ENCODE measurements around the gene CAVIN3.
"Not testable (repeated sequence)": the region's sequence is repeated elsewhere in the genome, so short reads cannot be mapped to it uniquely, and the experiment has no call there.

CAVIN3 gene

GRCh38 chr11:6284250-6284649 lies 36.1 kb downstream of the CAVIN3 start:
- DNase-seq (ENCODE audit: low spot score), result no peak
- in situ Hi-C loops (cut with MboI; ENCODE audit: low pct_unique_long_range_greater_than_20kb, low sequenced_read_pairs, unreplicated experiment), result no loop called here
- TF ChIP-seq CTCF (IDR thresholded peaks at IDR 0.05; ENCODE audit: extremely low read depth, insufficient read depth, missing control alignments), result no peak

GRCh38 chr11:6283453-6284023 lies 36.8 kb downstream of the CAVIN3 start:
- in situ Hi-C loops (cut with MboI; ENCODE audit: low pct_unique_long_range_greater_than_20kb, low sequenced_read_pairs, unreplicated experiment), result no loop called here
- no peak for TF ChIP-seq CTCF (IDR thresholded peaks at IDR 0.05; ENCODE audit: extremely low read depth, insufficient read depth, missing control alignments)
- DNase-seq (ENCODE audit: low spot score), result no peak

GRCh38 chr11:6280809-6281208 lies 39.5 kb downstream of the CAVIN3 start:
- DNase-seq (ENCODE audit: low spot score); in situ Hi-C loops (cut with MboI; ENCODE audit: low pct_unique_long_range_greater_than_20kb, low sequenced_read_pairs, unreplicated experiment): not testable (repeated sequence)

- no peak for TF ChIP-seq CTCF (IDR thresholded peaks at IDR 0.05; ENCODE audit: extremely low read depth, insufficient read depth, missing control alignments)
- DNase-seq (ENCODE audit: low spot score), result no peak
- in situ Hi-C loops (cut with MboI; ENCODE audit: low pct_unique_long_range_greater_than_20kb, low sequenced_read_pairs, unreplicated experiment), result no loop called here
Measured at GRCh38 chr11:6273188-6273587, 47.1 kb downstream of the CAVIN3 start.

- DNase-seq (ENCODE audit: low spot score), result no peak
- no peak for TF ChIP-seq CTCF (IDR thresholded peaks at IDR 0.05; ENCODE audit: extremely low read depth, insufficient read depth, missing control alignments)
- in situ Hi-C loops (cut with MboI; ENCODE audit: low pct_unique_long_range_greater_than_20kb, low sequenced_read_pairs, unreplicated experiment), result no loop called here
Measured at GRCh38 chr11:6271598-6271997, 48.7 kb downstream of the CAVIN3 start.

GRCh38 chr11:6270584-6271246 lies 49.6 kb downstream of the CAVIN3 start:
- DNase-seq (ENCODE audit: low spot score), result no peak
- no peak for TF ChIP-seq CTCF (IDR thresholded peaks at IDR 0.05; ENCODE audit: extremely low read depth, insufficient read depth, missing control alignments)
- in situ Hi-C loops (cut with MboI; ENCODE audit: low pct_unique_long_range_greater_than_20kb, low sequenced_read_pairs, unreplicated experiment), result no loop called here

GRCh38 chr11:6269994-6270393 lies 50.3 kb downstream of the CAVIN3 start:
- peak; percentile 47 for TF ChIP-seq CTCF (IDR thresholded peaks at IDR 0.05; ENCODE audit: extremely low read depth, insufficient read depth, missing control alignments)
- in situ Hi-C loops (cut with MboI; ENCODE audit: low pct_unique_long_range_greater_than_20kb, low sequenced_read_pairs, unreplicated experiment), result no loop called here
- DNase-seq (ENCODE audit: low spot score), result no peak
